A549 treated with CORT108297 at 1 μM for 4 hours (cell line): Measurements from ENCODE around the gene HSPG2. TPM values are rescaled to one million over a fixed set of nuclear protein-coding genes. Genes with fewer than 3 reads are reported as not detected.

Source experiments
- total RNA-seq: library from RNA; stranded (reverse); fragments of 200-300 nt; extraction: Qiagen RNA extraction; gene quantifications from 5 replicates; pipeline ENCODE4 v1.2.3, GENCODE V29; 2022

The HSPG2 gene
- total RNA-seq: 51.5 to 69.4 TPM (median 62.1 TPM) in 5 replicates

GRCh38 chr1:21937034-21937371 lies at the start of gene HSPG2:
HSPG2 (minus strand) TSS chr1:21937310; CDS start chr1:21937217, 93 bp downstream.

GRCh38 chr1:21976703-21977239 lies 39.7 kb upstream of the HSPG2 start, which contains the start of gene CELA3B:
CELA3B (plus strand) TSS chr1:21977022; CDS start chr1:21977040, 18 bp downstream.

GRCh38 chr1:21811875-21812305 lies 125.2 kb downstream of the HSPG2 start, which contains the start of gene LDLRAD2:
LDLRAD2 (plus strand) TSS chr1:21812265; CDS start chr1:21812452, 187 bp downstream.

GRCh38 chr1:21782868-21783678 lies 154.0 kb downstream of the HSPG2 start, which contains the start of gene USP48:
USP48 (minus strand) TSS chr1:21783149; CDS start chr1:21782957, 192 bp downstream.

Other genes starting within 250 kb of the HSPG2 start
- gene USP48, start 154.2 kb downstream of the HSPG2 start, total RNA-seq: 15.4 to 20.3 TPM (median 18.1 TPM) in 5 replicates
- 0.07 to 0.12 TPM (median 0.09 TPM) in 5 replicates for gene LDLRAD2, start 125.0 kb downstream of the HSPG2 start, total RNA-seq
- gene CELA3B, start 39.7 kb upstream of the HSPG2 start, total RNA-seq: not detected in 5 replicates
- not detected in 5 replicates for gene CELA3A, start 64.3 kb upstream of the HSPG2 start, total RNA-seq
- gene CDC42, start 115.4 kb upstream of the HSPG2 start, total RNA-seq: 143 to 221 TPM (median 146 TPM) in 5 replicates
- gene WNT4, start 205.8 kb upstream of the HSPG2 start, total RNA-seq: 0.17 to 0.26 TPM (median 0.23 TPM) in 5 replicates